ENCODE results near the gene CYP26B1.

DNA sequence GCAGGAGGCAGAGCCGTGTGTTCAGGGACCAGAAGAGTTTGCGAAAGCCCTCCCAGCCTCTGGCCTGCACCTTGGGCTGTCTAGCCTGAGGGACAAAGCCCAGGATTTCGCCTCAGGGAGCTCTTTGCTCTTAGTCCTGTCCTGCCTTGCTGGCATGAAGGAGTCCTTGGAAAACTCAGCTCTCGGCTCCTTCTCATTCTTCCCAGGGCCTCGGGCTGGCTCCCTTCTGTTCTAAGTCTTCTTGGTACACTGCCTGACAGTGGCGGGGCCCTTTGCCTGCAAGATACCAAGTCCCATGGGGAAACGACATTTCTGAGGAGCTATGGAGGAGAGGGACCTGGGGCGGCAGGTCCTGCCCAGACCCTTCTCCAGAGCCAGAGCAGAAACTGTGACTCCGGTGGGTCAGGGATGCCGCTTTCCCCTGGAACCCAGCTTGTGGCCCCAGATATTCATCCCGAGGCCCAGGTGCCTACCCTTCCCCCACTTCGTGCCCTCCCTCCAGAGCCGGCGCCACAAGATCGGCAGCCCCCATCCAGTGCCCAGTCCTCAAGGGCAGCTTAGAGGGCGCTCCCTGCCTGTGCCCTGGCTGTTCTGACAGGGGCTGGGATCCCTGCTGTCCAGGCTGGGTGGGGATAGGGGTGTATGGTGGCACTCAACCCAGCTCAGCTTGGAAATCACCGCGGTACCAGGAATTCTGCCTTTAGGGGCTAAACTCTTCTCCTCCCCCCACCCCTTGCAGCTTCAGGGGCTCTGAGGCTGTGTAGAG lies 5.5 kb upstream of the CYP26B1 start:
- TF ChIP-seq CCAR2 (IDR thresholded peaks at IDR 0.05; ENCODE audit: low read depth, low read length) (no peak), CTCF (IDR thresholded peaks at IDR 0.05 in 2 of 3, conservative IDR thresholded peaks at IDR 0.05 in 1 of 3; ENCODE audit: insufficient read depth in 2 of 3, low read depth in 1 of 3, low read length in 3 of 3) (no peak), SMAD2 (IDR thresholded peaks at IDR 0.05; ENCODE audit: low read depth, low read length) (no peak), RAD21 (CRISPR knock-in tag; conservative IDR thresholded peaks at IDR 0.05 in 1 of 2, IDR thresholded peaks at IDR 0.05 in 1 of 2) (no peak), ZNF311 (CRISPR knock-in tag; IDR thresholded peaks at IDR 0.05) (no peak), EGR1 (conservative IDR thresholded peaks at IDR 0.05) (no peak), HMG20B (CRISPR knock-in tag; IDR thresholded peaks at IDR 0.05) (no peak), RBM22 (IDR thresholded peaks at IDR 0.05; ENCODE audit: low read depth, low read length, poor library complexity, severe bottlenecking) (no peak), MEF2A (IDR thresholded peaks at IDR 0.05; ENCODE audit: control insufficient read depth, low read depth, low read length) (no peak), SIN3A (IDR thresholded peaks at IDR 0.05; ENCODE audit: borderline replicate concordance in 2 of 2, control insufficient read depth in 1 of 2, low read depth in 2 of 2, low read length in 2 of 2) (no peak)
- TF ChIP-seq, protein P1, sequence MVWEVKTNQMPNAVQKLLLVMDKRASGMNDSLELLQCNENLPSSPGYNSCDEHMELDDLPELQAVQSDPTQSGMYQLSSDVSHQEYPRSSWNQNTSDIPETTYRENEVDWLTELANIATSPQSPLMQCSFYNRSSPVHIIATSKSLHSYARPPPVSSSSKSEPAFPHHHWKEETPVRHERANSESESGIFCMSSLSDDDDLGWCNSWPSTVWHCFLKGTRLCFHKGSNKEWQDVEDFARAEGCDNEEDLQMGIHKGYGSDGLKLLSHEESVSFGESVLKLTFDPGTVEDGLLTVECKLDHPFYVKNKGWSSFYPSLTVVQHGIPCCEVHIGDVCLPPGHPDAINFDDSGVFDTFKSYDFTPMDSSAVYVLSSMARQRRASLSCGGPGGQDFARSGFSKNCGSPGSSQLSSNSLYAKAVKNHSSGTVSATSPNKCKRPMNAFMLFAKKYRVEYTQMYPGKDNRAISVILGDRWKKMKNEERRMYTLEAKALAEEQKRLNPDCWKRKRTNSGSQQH (CRISPR knock-in tag; IDR thresholded peaks at IDR 0.05): no peak
- TF ChIP-seq, protein P2, sequence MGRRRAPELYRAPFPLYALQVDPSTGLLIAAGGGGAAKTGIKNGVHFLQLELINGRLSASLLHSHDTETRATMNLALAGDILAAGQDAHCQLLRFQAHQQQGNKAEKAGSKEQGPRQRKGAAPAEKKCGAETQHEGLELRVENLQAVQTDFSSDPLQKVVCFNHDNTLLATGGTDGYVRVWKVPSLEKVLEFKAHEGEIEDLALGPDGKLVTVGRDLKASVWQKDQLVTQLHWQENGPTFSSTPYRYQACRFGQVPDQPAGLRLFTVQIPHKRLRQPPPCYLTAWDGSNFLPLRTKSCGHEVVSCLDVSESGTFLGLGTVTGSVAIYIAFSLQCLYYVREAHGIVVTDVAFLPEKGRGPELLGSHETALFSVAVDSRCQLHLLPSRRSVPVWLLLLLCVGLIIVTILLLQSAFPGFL (CRISPR knock-in tag; IDR thresholded peaks at IDR 0.05): no peak
